Kidney (tissue), 14 donors: ENCODE results near the gene ZNF423. TPM values are rescaled to one million over a fixed set of nuclear protein-coding genes. Genes with fewer than 3 reads are reported as not detected.

Source experiments
- DNase-seq, 5 donors: peaks; one replicate each; pipeline ENCODE4 v3.0.0-alpha.2; 2013 to 2020
- FAIRE-seq: peaks from 2 replicates; lab custom pipeline; 2012; peaks lifted over from hg19 to GRCh38; lab: Jason Lieb, UNC
- H3K27ac ChIP-seq, 2 donors: one replicate each; pipeline ENCODE4 v1.7.0; 2013; ENCODE audit warnings: low read depth in 2 of 2, low read length in 2 of 2, inconsistent platforms in 1 of 2
- H3K27me3 ChIP-seq: one replicate; pipeline ENCODE4 v1.7.1; 2013; ENCODE audit warnings: low read length, inconsistent platforms; ENCODE audit not compliant: control insufficient read depth, insufficient read depth
- H3K36me3 ChIP-seq, 3 donors: one replicate each; pipeline versions ENCODE4 v1.7.0 to v1.7.1; 2013; ENCODE audit warnings: low read length in 3 of 3, control low read depth in 1 of 3, inconsistent platforms in 1 of 3; ENCODE audit not compliant: insufficient read depth in 3 of 3, control insufficient read depth in 2 of 3
- H3K4me1 ChIP-seq, 3 donors: one replicate each; pipeline versions ENCODE4 v1.7.0 to v1.7.1; 2013; ENCODE audit warnings: low read length in 3 of 3, inconsistent platforms in 1 of 3, low read depth in 1 of 3; ENCODE audit not compliant: control insufficient read depth in 2 of 3, insufficient read depth in 2 of 3
- H3K4me3 ChIP-seq, 3 donors: one replicate each; pipeline versions ENCODE4 v1.7.0 to v1.8.1; 2013; ENCODE audit warnings: low read length in 3 of 3, control low read depth in 1 of 3, inconsistent platforms in 1 of 3
- H3K9ac ChIP-seq, 3 donors: one replicate each; pipeline versions ENCODE4 v1.7.0 to v1.7.1; 2013; ENCODE audit warnings: low read length in 3 of 3, control low read depth in 1 of 3, inconsistent platforms in 1 of 3
- H3K9me3 ChIP-seq, 3 donors: one replicate each; pipeline versions ENCODE4 v1.7.0 to v1.7.1; 2013; ENCODE audit warnings: low read length in 3 of 3, control low read depth in 1 of 3, inconsistent platforms in 1 of 3; ENCODE audit not compliant: control insufficient read depth in 2 of 3, insufficient read depth in 1 of 3
- CTCF ChIP-seq: IDR thresholded peaks from 3 replicates; pipeline ENCODE4 v1.5.1; 2012; ENCODE audit warnings: mild to moderate bottlenecking, moderate library complexity, borderline replicate concordance; ENCODE audit not compliant: insufficient read depth; ENCODE audit errors: extremely low read depth
- intact Hi-C: fragments of 100-400 bp; cut with DNase I; formaldehyde crosslinking; loops from one replicate; pipeline ENCODE4 v1.11.1; 2022
- polyA plus RNA-seq: library from polyadenylated mRNA; stranded (reverse); fragments of 350-450 nt; fragmentation: Illumina TruSeq; extraction: RNeasy Lipid Tissue Mini Kit (QIAGEN cat#74804); gene quantifications from one replicate; pipeline ENCODE4 v1.2.3, GENCODE V29; 2014; ENCODE audit warnings: low read depth, low replicate concordance; ENCODE audit not compliant: insufficient read depth
- total RNA-seq: library from RNA; stranded (reverse); fragmentation: NEBNext Ultra II Directional; extraction: Animal tissue kit (Norgen Biotek cat#: 25700); gene quantifications from one replicate; pipeline ENCODE4 v1.2.1, GENCODE V29; 2021
- donor health status: control.
- donor health status: control.
- donor health status: control.
- donor health status: control.
- donor health status: control.
- donor health status: DM: yes; HTN: yes; CAD: no.
- donor health status: Normal renal cell carcinoma (clear cell type).

Gene ZNF423
- total and polyA plus RNA-seq, 2 donors from 2014 or later, result 2.0 to 8.4 TPM

GRCh38 chr16:49596068-49596467, 259.8 kb downstream of the ZNF423 start:
- Histone ChIP-seq H3K9me3 (no peaks in the 10 kb centered on the region), H3K27me3 (no peaks in the 10 kb centered on the region), H3K36me3 (no peaks in the 10 kb centered on the region), H3K4me1 (peaks cover under 1 to 8% (median 8%) of the 10 kb centered on the region in 3 donors), H3K9ac (peak overlapping the region in 2 of 3 donors; percentile 8), H3K4me3 (no peak overlapping the region), H3K27ac (peak overlapping the region in 1 of 2 donors; percentile 14)
- TF ChIP-seq CTCF, result no peak
- DNase-seq (peak in 4 of 5 donors; percentile 24 to 56 (median 46)), FAIRE-seq (no peak)
- intact Hi-C loops, result no loop called here

- no peak for FAIRE-seq
- peak in 2 of 5 donors; percentile 13 to 41 for DNase-seq
- Histone ChIP-seq H3K4me3 (no peak overlapping the region), H3K27me3 (no peaks in the 10 kb centered on the region), H3K9me3 (no peaks in the 10 kb centered on the region), H3K27ac (no peak overlapping the region), H3K4me1 (peaks cover 0 to 8% (median 8%) of the 10 kb centered on the region in 3 donors), H3K9ac (no peak overlapping the region), H3K36me3 (no peaks in the 10 kb centered on the region)
- intact Hi-C loops, result no loop called here
- no peak for TF ChIP-seq CTCF
These were observed 261.0 kb downstream of the ZNF423 start for GRCh38 chr16:49594685-49595498.

- peaks cover 0 to 10% (median 8%) of the 10 kb centered on the region in 3 donors for H3K4me1 ChIP-seq
- DNase-seq, result peak in 2 of 5 donors; percentile 7 to 33
- H3K36me3 ChIP-seq, result no peaks in the 10 kb centered on the region
- H3K9ac ChIP-seq, result no peak overlapping the region
- H3K27ac ChIP-seq, result no peak overlapping the region
- TF ChIP-seq CTCF, result no peak
- no peak for FAIRE-seq
- H3K4me3 ChIP-seq, result no peak overlapping the region
- H3K9me3 ChIP-seq, result no peaks in the 10 kb centered on the region
- H3K27me3 ChIP-seq, result no peaks in the 10 kb centered on the region
- intact Hi-C loops, result no loop called here
These were observed 261.8 kb downstream of the ZNF423 start for GRCh38 chr16:49594153-49594552.
